Gastroesophageal sphincter (tissue), 4 donors: ENCODE measurements around the gene ARMH3. TPM values are rescaled to one million over a fixed set of nuclear protein-coding genes. Genes with fewer than 3 reads are reported as not detected.

Source experiments
- ATAC-seq: fragments of 150-250 bp; one replicate; pipeline ENCODE4 v1.9.1; 2016; ENCODE audit warnings: mild to moderate bottlenecking, moderate library complexity
- H3K27ac ChIP-seq, 4 donors: fragments of 200-600 bp; sonication (generic) in 3 of 4; 1 replicate in 3 of 4; 2 replicates in 1 of 4; pipeline ENCODE4 v1.5.1; 2016 to 2019
- H3K27me3 ChIP-seq: fragments of 200-600 bp; sonication (generic); one replicate; pipeline ENCODE4 v1.5.1; 2019
- H3K36me3 ChIP-seq, 2 donors: fragments of 200-600 bp; sonication (generic); one replicate each; pipeline ENCODE4 v1.5.1; 2019; ENCODE audit warnings: control low read depth in 1 of 2
- H3K4me1 ChIP-seq, 3 donors: fragments of 200-600 bp; sonication (generic); 1 replicate in 2 of 3; 2 replicates in 1 of 3; pipeline ENCODE4 v1.5.1; 2016 to 2019; ENCODE audit warnings: control low read depth in 2 of 3
- H3K4me3 ChIP-seq, 2 donors: fragments of 200-600 bp; sonication (generic); one replicate each; pipeline ENCODE4 v1.5.1; 2019; ENCODE audit warnings: mild to moderate bottlenecking in 1 of 2, moderate library complexity in 1 of 2
- H3K9me3 ChIP-seq, 3 donors: fragments of 200-600 bp; sonication (generic); one replicate each; pipeline ENCODE4 v1.5.1; 2017 to 2019; ENCODE audit warnings: control low read depth in 2 of 3
- CTCF ChIP-seq, 4 experiments: fragments of 200-600 bp in 2 of 4; fragments of 450-650 bp in 2 of 4; sonication (generic) in 1 of 4; IDR thresholded peaks; one replicate each; pipeline ENCODE4 v1.5.1; 2017 to 2019; ENCODE audit warnings: antibody characterized with exemption in 4 of 4, mild to moderate bottlenecking in 2 of 4, moderate library complexity in 2 of 4
- EP300 ChIP-seq: sonication (generic); formaldehyde crosslinking; IDR thresholded peaks from one replicate; pipeline ENCODE4 v1.6.1; 2017; ENCODE audit warnings: antibody characterized with exemption, mild to moderate bottlenecking
- POLR2A ChIP-seq, 2 donors: fragments of 450-650 bp; IDR thresholded peaks; one replicate each; pipeline ENCODE4 v1.6.1; 2017; ENCODE audit warnings: antibody characterized with exemption in 2 of 2, mild to moderate bottlenecking in 2 of 2, moderate library complexity in 1 of 2
- POLR2AphosphoS5 ChIP-seq: sonication (generic); formaldehyde crosslinking; IDR thresholded peaks from one replicate; pipeline ENCODE4 v1.6.1; 2017; ENCODE audit warnings: antibody characterized with exemption
- WGBS, 2 donors: methylation state at CpG; one replicate each; pipeline ENCODE4 v1.1.5; 2018; ENCODE audit warnings: low coverage in 1 of 2; 5-methylcytosine and 5-hydroxymethylcytosine counted together
- total RNA-seq, 4 donors: library from RNA; depleted of rRNA; stranded (reverse); fragments of >200 nt; gene quantifications; one replicate each; pipeline ENCODE4 v1.1.0, GENCODE V29; 2016

The ARMH3 gene
- total RNA-seq, 4 donors from 2014 or later, result 12.4 to 17.2 (median 14.9) TPM

GRCh38 chr10:101897633-101898032, 158.3 kb downstream of the ARMH3 start:
- no peaks in the 10 kb centered on the region for H3K27me3 ChIP-seq
- H3K36me3 ChIP-seq, result peaks cover 0 to 5% of the 10 kb centered on the region in 2 donors
- no peak for ATAC-seq
- TF ChIP-seq POLR2AphosphoS5, result no peak
- TF ChIP-seq EP300, result no peak
- no peak for TF ChIP-seq POLR2A (IDR thresholded peaks at IDR 0.05)
- WGBS, 2 donors, result 37 to 39% methylated on average over 3 to 4 of the region's 4 CpGs
- no peak overlapping the region for H3K27ac ChIP-seq
- no peak overlapping the region for H3K4me3 ChIP-seq
- H3K9me3 ChIP-seq, result no peaks in the 10 kb centered on the region
- peaks cover 0 to 10% (median 0%) of the 10 kb centered on the region in 3 donors for H3K4me1 ChIP-seq

DNA sequence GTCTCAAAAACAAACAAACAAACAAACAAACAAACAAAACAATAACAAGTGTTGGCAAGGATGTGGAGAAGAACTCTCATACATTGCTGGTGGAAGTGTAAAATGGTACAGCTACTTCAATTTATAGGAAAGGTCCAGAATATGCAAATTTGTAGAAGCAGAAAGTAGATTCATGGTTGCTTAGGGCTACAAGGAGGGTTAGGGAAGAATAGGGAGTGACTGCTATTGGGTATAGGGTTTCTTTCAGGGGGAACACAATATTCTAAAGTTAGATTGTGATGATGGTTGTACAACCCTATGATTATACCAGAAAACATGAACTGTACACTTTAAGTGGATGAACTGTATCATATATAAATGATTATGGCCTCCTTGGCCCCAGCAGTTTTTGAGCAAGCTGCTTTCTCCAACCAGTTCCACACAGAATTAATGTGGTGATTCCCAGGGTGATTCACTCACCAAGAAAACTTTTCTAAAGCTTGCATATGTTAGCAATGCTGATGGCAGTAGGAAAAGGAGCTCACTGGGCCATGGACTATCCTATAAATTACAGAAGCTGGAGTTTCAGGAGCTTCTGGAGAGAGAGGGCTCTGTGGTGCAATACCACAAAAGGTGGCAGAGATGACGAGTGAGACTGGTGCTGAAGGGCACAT, 159.6 kb downstream of the ARMH3 start:
- Histone ChIP-seq H3K36me3 (no peaks in the 10 kb centered on the region), H3K27ac (no peak overlapping the region), H3K9me3 (no peaks in the 10 kb centered on the region), H3K4me3 (no peak overlapping the region), H3K27me3 (no peaks in the 10 kb centered on the region), H3K4me1 (peaks cover 0 to 10% (median 0%) of the 10 kb centered on the region in 3 donors)
- 83 to 100% methylated on average over 1 of the region's 1 CpG for WGBS, 2 donors
- no peak for ATAC-seq
- TF ChIP-seq EP300, result no peak
- no peak for TF ChIP-seq CTCF (IDR thresholded peaks at IDR 0.05)
- TF ChIP-seq POLR2AphosphoS5, result no peak
- no peak for TF ChIP-seq POLR2A (IDR thresholded peaks at IDR 0.05)

DNA sequence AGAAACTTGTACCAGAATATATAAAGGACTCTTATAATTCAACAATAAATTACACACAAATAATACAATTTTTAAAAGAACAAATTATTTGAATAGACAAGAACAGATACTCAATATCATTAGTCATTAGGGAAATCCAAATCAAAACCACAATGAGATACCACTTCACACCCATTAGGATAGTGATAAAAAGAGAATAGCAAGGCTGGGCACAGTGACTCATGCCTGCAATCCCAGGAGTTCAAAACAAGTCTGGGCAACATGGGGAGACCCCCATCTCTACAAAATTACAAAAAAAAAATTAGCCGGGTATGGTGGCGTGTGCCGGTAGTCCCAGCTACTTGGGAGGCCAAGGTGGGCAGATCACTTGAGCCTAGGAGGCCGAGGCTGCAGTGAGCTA, 160.2 kb downstream of the ARMH3 start:
- WGBS, 2 donors, result 98% methylated on average over 4 of the region's 4 CpGs; no CpG with 5 or more reads in 1 of the 2 donors
- H3K9me3 ChIP-seq, result no peaks in the 10 kb centered on the region
- H3K27ac ChIP-seq, result no peak overlapping the region
- H3K27me3 ChIP-seq, result no peaks in the 10 kb centered on the region
- peaks cover 0 to 10% (median 0%) of the 10 kb centered on the region in 3 donors for H3K4me1 ChIP-seq
- ATAC-seq, result no peak
- no peak overlapping the region for H3K4me3 ChIP-seq
- TF ChIP-seq POLR2A (IDR thresholded peaks at IDR 0.05) (no peak), CTCF (IDR thresholded peaks at IDR 0.05) (no peak), POLR2AphosphoS5 (no peak), EP300 (no peak)
- no peaks in the 10 kb centered on the region for H3K36me3 ChIP-seq

DNA sequence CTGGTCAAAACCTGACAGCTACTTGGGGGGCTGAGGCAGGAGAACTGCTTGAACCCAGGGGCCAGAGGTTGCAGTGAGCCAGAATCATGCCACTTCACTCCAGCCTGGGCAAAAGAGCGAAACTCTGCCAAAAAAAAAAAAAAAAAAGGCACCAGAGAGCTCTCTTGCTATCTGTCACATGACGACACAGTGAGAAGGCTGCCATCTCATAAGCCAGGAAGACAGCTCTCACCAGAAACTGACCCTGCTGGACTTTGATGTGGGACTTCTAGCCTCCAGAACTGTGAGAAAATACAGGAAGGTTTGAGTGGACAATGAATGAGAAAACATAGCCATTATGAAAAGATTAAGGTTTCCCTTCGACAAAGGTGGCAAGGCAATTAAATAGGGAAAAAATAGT, 161.2 kb downstream of the ARMH3 start:
- 85% methylated on average over 2 of the region's 3 CpGs; no CpG with 5 or more reads in 1 of the 2 donors for WGBS, 2 donors
- TF ChIP-seq EP300 (no peak), CTCF (IDR thresholded peaks at IDR 0.05) (no peak), POLR2A (IDR thresholded peaks at IDR 0.05) (no peak), POLR2AphosphoS5 (no peak)
- no peaks in the 10 kb centered on the region for H3K36me3 ChIP-seq
- ATAC-seq, result no peak
- no peaks in the 10 kb centered on the region for H3K9me3 ChIP-seq
- H3K27me3 ChIP-seq, result no peaks in the 10 kb centered on the region
- no peak overlapping the region for H3K27ac ChIP-seq
- H3K4me3 ChIP-seq, result no peak overlapping the region
- H3K4me1 ChIP-seq, result peaks cover 0 to 10% (median 0%) of the 10 kb centered on the region in 3 donors

- peaks cover 0 to 10% (median 0%) of the 10 kb centered on the region in 3 donors for H3K4me1 ChIP-seq
- no peak overlapping the region for H3K27ac ChIP-seq
- H3K36me3 ChIP-seq, result no peaks in the 10 kb centered on the region
- no peaks in the 10 kb centered on the region for H3K27me3 ChIP-seq
- TF ChIP-seq POLR2A (IDR thresholded peaks at IDR 0.05), result no peak
- no peak for TF ChIP-seq POLR2AphosphoS5
- no peak for TF ChIP-seq EP300
- no peak for TF ChIP-seq CTCF (IDR thresholded peaks at IDR 0.05)
- WGBS, 2 donors, result 92 to 100% methylated on average over 2 to 6 of the region's 6 CpGs
- no peak for ATAC-seq
- no peaks in the 10 kb centered on the region for H3K9me3 ChIP-seq
- no peak overlapping the region for H3K4me3 ChIP-seq
Observed at GRCh38 chr10:101894266-101894665, 161.7 kb downstream of the ARMH3 start.
